NB4 (cell line): ENCODE measurements around the gene INSC.

Source experiments
- CTCF ChIP-seq: IDR thresholded peaks from one replicate; pipeline ENCODE4 v1.5.1; 2012; ENCODE audit warnings: low read depth, low read length
- MYC ChIP-seq: IDR thresholded peaks from 2 replicates; pipeline ENCODE4 v1.6.1; 2011; ENCODE audit warnings: low read depth, low read length
- POLR2A ChIP-seq: IDR thresholded peaks from 2 replicates; pipeline ENCODE4 v1.6.1; 2011; ENCODE audit warnings: mild to moderate bottlenecking; ENCODE audit not compliant: insufficient read length; ENCODE audit errors: extremely low read depth

- TF ChIP-seq CTCF = no peak
- TF ChIP-seq MYC = no peak
- no peak for TF ChIP-seq POLR2A
Measured at GRCh38 chr11:15150507-15150906, 35.8 kb downstream of the INSC start.
